Transverse colon (tissue), 3 donors: ENCODE measurements around the gene FGF3.

ENCODE experiments used
- CTCF ChIP-seq, 5 experiments: fragments of 200-600 bp in 3 of 5; fragments of 450-650 bp in 2 of 5; sonication (generic) in 3 of 5; IDR thresholded peaks; 1 replicate in 2 of 5; 2 replicates in 3 of 5; pipeline ENCODE4 v1.5.1; 2016 to 2017; ENCODE audit warnings: antibody characterized with exemption in 5 of 5, inconsistent platforms in 3 of 5, mild to moderate bottlenecking in 2 of 5, moderate library complexity in 1 of 5
- EP300 ChIP-seq: sonication (generic); formaldehyde crosslinking; IDR thresholded peaks from one replicate; pipeline ENCODE4 v1.6.1; 2017; ENCODE audit warnings: antibody characterized with exemption, low read depth

GRCh38 chr11:69818603-69819441 lies at the start of gene FGF3:
- TF ChIP-seq CTCF (IDR thresholded peaks at IDR 0.05), result no peak
- no peak for TF ChIP-seq EP300
